AG04449 (cell line): ENCODE data around the gene SBK2.

Experiments used
- CTCF ChIA-PET: fragments of 350-600 bp; formaldehyde crosslinking; extraction: SDS; loops from one replicate; lab custom pipeline; 2021; ENCODE audit warnings: antibody characterized with exemption; lab: Yijun Ruan, JAX
- POLR2A ChIA-PET: fragments of 400-600, 350-600 bp; formaldehyde crosslinking; extraction: SDS; loops from one replicate; lab custom pipeline; 2020; ENCODE audit warnings: antibody characterized with exemption, inconsistent platforms; lab: Yijun Ruan, JAX
- DNase-seq: peaks from one replicate; pipeline ENCODE4 v3.0.0-alpha.2; 2010; ENCODE audit warnings: low read depth, low spot score
- H3K4me3 ChIP-seq: 2 replicates; pipeline ENCODE4 v1.5.1; 2011; ENCODE audit warnings: low read depth, mild to moderate bottlenecking, control low read depth, low read length
- CTCF ChIP-seq: IDR thresholded peaks from one replicate; pipeline ENCODE4 v1.5.1; 2011; ENCODE audit warnings: mild to moderate bottlenecking, moderate library complexity, low read length, control low read depth, inconsistent platforms; ENCODE audit not compliant: insufficient read depth; ENCODE audit errors: missing control alignments

SBK2 gene

GRCh38 chr19:55544776-55545439 is 8.0 kb upstream of the SBK2 start:
- H3K4me3 ChIP-seq: no peak overlapping the region
- ChIA-PET POLR2A (no interaction called here), CTCF (no interaction called here)
- no peak for DNase-seq
- no peak for TF ChIP-seq CTCF

DNA sequence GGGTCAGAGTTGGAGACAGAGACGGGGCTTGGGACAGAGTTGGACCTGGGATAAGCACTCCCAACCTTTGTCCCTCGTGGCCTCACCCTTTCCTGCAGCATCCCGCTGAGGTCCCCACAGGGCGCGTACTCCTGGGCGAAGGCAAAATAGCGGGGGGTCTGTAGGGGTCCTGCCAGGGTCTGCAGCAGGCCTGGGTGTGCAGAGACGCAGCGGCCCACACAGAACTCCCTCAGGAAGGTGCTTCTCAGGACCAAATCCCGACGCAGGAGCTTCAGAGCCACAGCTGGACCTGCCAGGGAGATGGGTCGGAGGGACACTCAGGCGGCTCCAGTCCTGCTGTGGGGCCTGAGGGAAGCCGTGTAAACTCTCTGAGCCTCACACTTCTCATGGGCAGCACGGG is 7.1 kb upstream of the SBK2 start:
- H3K4me3 ChIP-seq: no peak overlapping the region
- DNase-seq: no peak
- no peak for TF ChIP-seq CTCF
- CTCF ChIA-PET: no interaction called here
- POLR2A ChIA-PET: no interaction called here

- DNase-seq: no peak
- ChIA-PET CTCF (no interaction called here), POLR2A (no interaction called here)
- no peak for TF ChIP-seq CTCF
- H3K4me3 ChIP-seq: no peak overlapping the region
Measured at GRCh38 chr19:55543567-55543966, 6.6 kb upstream of the SBK2 start.

- POLR2A ChIA-PET: no interaction called here
- H3K4me3 ChIP-seq: no peak overlapping the region
- TF ChIP-seq CTCF: no peak
- CTCF ChIA-PET: no interaction called here
- DNase-seq: no peak
Measured at GRCh38 chr19:55542292-55542855, 5.4 kb upstream of the SBK2 start.

DNA sequence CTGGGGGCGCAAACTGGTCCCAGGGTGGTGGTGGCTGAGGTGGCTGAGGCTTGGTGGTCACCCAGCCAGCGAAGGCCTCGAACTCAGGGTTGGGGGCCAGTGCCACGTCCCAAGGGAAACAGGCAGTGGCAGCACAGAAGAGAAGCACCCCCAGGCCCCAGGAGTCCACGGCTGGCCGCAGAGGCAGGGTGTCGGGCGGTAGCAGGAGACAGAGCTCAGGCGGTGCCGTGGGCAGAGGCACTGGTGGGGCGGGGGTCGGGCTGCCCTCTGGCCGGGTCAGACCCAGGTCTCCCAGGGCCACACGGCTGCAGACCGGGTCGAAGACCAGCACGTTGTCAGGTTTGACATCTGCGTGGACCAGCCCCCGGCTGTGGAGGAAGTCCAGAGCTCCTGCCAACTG is 4.2 kb upstream of the SBK2 start:
- ChIA-PET CTCF (interaction anchor here (0.8 to 1.1 kb wide), 3 partner anchors 21 to 47 kb away, joined by 3 read pairs; no protein-coding TSS in a partner anchor), POLR2A (no interaction called here)
- no peak for DNase-seq
- H3K4me3 ChIP-seq: no peak overlapping the region
- no peak for TF ChIP-seq CTCF

- no peak overlapping the region for H3K4me3 ChIP-seq
- no peak for DNase-seq
- ChIA-PET CTCF (interaction anchor here (0.8 to 1.1 kb wide), 2 partner anchors 20 to 37 kb away, joined by 3 read pairs; no protein-coding TSS in a partner anchor), POLR2A (no interaction called here)
- no peak for TF ChIP-seq CTCF
Measured at GRCh38 chr19:55540619-55541018, 3.7 kb upstream of the SBK2 start.
